Choroid plexus epithelial cell (primary cell): ENCODE measurements around the gene SLC36A1.
"Not testable (repeated sequence)": the region's sequence is repeated elsewhere in the genome, so short reads cannot be mapped to it uniquely, and the experiment has no call there.

Experiments used
- DNase-seq: peaks from one replicate; pipeline ENCODE4 v3.0.0-alpha.2; 2010; ENCODE audit warnings: low read depth
- H3K4me3 ChIP-seq: 2 replicates; pipeline ENCODE4 v1.5.1; 2011; ENCODE audit warnings: low read depth, mild to moderate bottlenecking, control low read depth, low read length, moderate library complexity
- TF ChIP-seq, protein P1 (sequence below): conservative IDR thresholded peaks from 2 replicates; pipeline ENCODE4 v1.5.1; 2011; ENCODE audit warnings: low read depth, mild to moderate bottlenecking, control low read depth, inconsistent platforms, low read length, moderate library complexity

The SLC36A1 gene

DNA sequence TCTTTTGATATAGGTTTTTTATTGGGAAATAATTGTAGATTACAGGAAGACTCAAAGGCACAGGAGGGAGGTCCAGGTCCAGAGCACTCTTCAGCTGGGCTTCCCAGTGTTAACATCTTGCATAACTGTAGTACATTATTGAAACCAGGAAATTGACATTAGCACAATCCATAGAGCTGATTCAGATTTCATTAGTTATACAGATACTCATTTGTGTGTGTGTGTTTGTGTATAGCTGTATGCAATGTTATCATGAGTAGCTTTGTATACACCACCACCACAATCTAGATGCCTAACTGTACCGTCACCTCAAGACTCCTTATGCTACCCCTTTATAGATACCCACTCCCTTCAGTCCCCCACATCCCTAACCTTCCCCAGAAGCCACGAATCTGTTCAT lies 47.9 kb downstream of the SLC36A1 start:
- no peak for DNase-seq
- no peak overlapping the region for H3K4me3 ChIP-seq
- TF ChIP-seq, protein P1, sequence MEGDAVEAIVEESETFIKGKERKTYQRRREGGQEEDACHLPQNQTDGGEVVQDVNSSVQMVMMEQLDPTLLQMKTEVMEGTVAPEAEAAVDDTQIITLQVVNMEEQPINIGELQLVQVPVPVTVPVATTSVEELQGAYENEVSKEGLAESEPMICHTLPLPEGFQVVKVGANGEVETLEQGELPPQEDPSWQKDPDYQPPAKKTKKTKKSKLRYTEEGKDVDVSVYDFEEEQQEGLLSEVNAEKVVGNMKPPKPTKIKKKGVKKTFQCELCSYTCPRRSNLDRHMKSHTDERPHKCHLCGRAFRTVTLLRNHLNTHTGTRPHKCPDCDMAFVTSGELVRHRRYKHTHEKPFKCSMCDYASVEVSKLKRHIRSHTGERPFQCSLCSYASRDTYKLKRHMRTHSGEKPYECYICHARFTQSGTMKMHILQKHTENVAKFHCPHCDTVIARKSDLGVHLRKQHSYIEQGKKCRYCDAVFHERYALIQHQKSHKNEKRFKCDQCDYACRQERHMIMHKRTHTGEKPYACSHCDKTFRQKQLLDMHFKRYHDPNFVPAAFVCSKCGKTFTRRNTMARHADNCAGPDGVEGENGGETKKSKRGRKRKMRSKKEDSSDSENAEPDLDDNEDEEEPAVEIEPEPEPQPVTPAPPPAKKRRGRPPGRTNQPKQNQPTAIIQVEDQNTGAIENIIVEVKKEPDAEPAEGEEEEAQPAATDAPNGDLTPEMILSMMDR: no peak

DNA sequence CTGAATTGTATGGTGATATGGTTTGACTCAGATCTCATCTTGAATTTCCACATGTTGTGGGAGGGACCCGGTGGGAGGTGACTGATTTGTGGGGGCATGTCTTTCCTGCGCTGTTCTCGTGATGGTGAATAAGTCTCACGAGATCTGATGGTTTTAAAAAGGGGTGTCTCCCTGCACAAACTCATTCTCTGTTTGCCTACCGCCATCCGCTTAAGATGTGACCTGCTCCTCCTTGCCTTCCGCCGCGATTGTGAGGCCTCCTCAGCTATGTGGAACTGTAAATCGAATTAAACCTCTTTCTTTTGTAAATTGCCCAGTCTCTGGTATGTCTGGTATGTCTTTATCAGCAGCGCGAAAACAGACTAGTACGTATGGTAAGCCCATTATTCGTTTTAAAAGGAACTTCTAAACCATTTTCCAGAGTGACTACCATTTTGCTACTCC lies 48.7 kb downstream of the SLC36A1 start:
- DNase-seq: peak; percentile 50
- no peak overlapping the region for H3K4me3 ChIP-seq
- TF ChIP-seq, protein P1: no peak

DNA sequence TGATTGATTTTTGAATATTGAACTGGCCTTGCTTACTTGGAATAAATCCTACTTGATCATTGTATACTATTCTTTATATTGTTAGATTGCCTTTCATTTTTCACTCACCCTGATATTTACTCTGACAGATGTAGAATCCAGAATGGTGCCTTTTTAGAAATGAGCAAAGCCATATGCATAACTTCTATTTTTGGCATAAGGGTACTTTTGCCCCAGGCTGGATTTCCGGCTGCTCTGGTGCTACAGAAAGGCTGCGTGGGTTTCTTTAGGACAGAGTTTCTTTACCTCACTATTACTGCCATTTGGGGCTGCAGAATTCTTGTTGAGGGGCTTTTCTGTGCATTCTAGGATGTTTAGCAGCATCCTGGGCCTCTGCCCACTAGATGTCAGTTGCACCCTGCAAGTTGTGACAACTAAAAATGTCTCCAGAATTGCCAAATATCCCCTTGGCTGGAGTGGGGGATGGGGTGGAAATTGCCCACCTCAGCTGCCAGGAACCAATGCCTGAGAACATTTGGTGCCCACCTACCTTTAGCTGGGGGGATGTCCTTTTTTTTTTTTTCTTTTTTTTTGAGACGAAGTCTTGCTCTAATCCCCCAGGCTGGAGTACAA lies 50.1 kb downstream of the SLC36A1 start:
- TF ChIP-seq, protein P1: no peak
- no peak for DNase-seq
- H3K4me3 ChIP-seq: no peak overlapping the region

DNA sequence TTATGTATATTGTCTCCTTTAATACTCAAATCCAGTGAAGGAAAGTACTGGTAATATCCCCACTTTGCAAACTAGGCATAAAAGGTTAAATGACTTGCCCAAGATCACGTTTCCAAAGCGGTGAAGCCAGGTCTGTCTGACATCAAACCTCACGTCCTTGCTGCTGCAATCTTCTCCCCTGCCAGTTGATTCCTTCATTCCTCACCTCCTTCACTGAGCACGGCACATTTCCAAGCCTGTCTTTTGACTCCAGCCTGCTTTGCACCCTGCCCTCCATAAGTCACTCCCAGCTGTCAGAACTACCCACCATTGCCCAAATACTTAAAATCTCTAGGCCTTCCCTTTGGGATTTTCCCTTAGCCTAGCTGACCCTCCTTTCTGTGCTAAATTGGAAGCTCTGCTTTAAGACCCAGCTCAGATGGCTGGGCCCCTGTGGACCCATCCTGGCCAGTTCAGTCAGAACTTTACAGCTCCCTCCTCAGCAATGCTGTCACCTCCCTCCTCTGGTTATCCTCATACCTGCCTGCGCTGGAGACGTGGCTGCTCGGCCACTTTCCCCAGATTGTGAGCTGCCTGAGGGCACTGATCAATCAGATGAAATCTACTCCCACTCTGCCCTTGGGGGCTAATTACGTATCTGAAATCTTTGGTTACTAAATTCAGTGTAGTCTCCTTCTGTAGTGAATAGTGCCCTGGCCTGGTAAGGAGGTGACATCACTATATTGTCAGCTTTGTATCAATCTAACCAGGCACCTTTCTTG lies 51.2 kb downstream of the SLC36A1 start:
- no peak for DNase-seq
- TF ChIP-seq, protein P1: no peak
- no peak overlapping the region for H3K4me3 ChIP-seq

DNA sequence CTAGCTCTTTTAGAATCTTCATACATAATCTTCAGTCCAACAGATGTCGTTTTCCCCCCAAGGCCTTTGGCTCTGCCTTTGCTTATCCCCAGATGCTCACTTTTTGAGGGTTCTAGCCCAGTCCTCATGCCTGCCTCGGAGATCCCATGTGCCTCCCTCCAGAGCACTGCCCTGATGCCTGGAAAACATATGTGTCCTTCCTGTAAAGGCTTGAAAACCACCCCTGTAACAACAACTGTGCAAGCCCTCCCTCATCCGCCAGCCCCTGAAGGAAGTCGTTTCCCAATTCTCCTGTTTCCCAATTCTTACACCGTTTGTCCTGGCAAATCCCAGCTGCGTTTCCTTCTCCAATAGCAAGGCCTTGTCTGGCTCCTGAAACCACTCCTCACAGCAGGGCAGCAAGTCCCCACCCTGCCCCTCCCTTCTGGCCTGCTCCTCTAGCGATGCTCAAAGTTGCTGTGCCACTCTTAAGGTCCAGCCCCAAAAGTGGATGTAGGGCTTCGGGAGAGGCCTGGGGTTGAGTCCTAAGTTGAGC lies 52.2 kb downstream of the SLC36A1 start:
- no peak overlapping the region for H3K4me3 ChIP-seq
- DNase-seq: no peak
- TF ChIP-seq, protein P1: no peak

DNA sequence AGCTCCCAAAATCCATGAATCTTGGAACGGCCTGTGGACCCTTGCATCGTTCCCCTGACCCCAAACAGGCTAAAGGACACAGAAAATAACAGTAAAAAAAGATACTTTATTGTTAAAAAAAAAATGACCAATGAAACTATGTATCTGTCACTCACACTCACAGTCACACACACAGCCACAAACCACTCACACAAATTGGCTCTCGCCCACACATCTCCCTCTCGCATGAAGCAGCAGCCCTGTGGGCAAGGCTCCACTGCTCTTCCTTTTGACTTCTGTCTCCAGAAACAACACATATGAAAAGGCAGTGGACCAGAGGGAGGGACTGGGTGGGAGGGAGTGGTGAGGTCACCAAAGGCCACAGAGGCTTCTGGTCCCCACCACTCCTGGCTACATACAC lies 56.6 kb downstream of the SLC36A1 start:
- TF ChIP-seq, protein P1: no peak
- no peak overlapping the region for H3K4me3 ChIP-seq
- no peak for DNase-seq

DNA sequence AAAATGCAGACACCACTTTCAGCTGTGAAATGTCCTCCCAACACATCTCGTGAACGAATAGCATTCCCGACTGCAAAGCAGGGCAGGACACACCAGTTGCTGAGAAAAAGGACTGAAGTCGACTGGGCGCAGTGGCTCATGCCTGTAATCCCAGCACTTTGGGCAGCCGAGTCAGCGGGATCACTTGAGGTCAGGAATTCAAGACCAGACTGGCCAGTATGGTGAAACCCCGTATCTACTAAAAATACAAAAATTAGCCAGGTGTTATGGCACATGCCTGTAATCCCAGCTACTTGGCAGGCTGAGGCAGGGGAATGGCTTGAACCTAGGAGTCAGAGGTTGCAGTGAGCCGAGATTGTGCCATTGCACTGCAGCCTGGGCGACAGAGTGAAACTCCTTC lies 60.9 kb downstream of the SLC36A1 start:
- DNase-seq, H3K4me3 ChIP-seq: not testable (repeated sequence)
